Subcutaneous adipose tissue (tissue), 4 donors: ENCODE measurements around the gene KLK6. TPM values are rescaled to one million over a fixed set of nuclear protein-coding genes. Genes with fewer than 3 reads are reported as not detected.

Experiments used
- CTCF ChIP-seq: fragments of 450-650 bp; IDR thresholded peaks from one replicate; pipeline ENCODE4 v1.5.1; 2016; ENCODE audit warnings: low read depth, mild to moderate bottlenecking, control low read depth, antibody characterized with exemption, moderate library complexity
- total RNA-seq, 4 donors: library from RNA; depleted of rRNA; stranded (reverse); fragments of >200 nt; gene quantifications; one replicate each; pipeline ENCODE4 v1.1.0, GENCODE V29; 2016

The KLK6 gene
- total RNA-seq, 4 donors from 2014 or later, result not detected

GRCh38 chr19:50992666-50993035 lies 23.3 kb upstream of the KLK6 start:
- TF ChIP-seq CTCF, result no peak

- TF ChIP-seq CTCF, result no peak
Measured at GRCh38 chr19:50983625-50984292, 14.4 kb upstream of the KLK6 start, which contains the start of gene KLK7. TSS of gene KLK7 (minus strand) at chr19:50983917. CDS start at chr19:50982399, 1,518 bp downstream.

GRCh38 chr19:50982186-50982585 lies 12.8 kb upstream of the KLK6 start:
- TF ChIP-seq CTCF, result no peak

GRCh38 chr19:50981587-50982146 lies 12.3 kb upstream of the KLK6 start:
- no peak for TF ChIP-seq CTCF

- TF ChIP-seq CTCF, result no peak
Measured at GRCh38 chr19:50980208-50980607, 10.8 kb upstream of the KLK6 start.

GRCh38 chr19:50979758-50980157 lies 10.4 kb upstream of the KLK6 start:
- TF ChIP-seq CTCF, result no peak

- TF ChIP-seq CTCF, result no peak
Measured at GRCh38 chr19:50978772-50979390, 9.5 kb upstream of the KLK6 start.
